HG03575 (cell line): Measurements from ENCODE around the gene HSPA8.
"Not testable (repeated sequence)": the region's sequence is repeated elsewhere in the genome, so short reads cannot be mapped to it uniquely, and the experiment has no call there.

Experiments used
- ATAC-seq: cut with Tn5 transposase; IDR thresholded peaks from one replicate; pipeline ENCODE4 v1.9.1; 2021; ENCODE audit not compliant: unreplicated experiment, insufficient number of reproducible peaks, low FRiP score; ENCODE audit errors: extremely low read depth

The HSPA8 gene

DNA sequence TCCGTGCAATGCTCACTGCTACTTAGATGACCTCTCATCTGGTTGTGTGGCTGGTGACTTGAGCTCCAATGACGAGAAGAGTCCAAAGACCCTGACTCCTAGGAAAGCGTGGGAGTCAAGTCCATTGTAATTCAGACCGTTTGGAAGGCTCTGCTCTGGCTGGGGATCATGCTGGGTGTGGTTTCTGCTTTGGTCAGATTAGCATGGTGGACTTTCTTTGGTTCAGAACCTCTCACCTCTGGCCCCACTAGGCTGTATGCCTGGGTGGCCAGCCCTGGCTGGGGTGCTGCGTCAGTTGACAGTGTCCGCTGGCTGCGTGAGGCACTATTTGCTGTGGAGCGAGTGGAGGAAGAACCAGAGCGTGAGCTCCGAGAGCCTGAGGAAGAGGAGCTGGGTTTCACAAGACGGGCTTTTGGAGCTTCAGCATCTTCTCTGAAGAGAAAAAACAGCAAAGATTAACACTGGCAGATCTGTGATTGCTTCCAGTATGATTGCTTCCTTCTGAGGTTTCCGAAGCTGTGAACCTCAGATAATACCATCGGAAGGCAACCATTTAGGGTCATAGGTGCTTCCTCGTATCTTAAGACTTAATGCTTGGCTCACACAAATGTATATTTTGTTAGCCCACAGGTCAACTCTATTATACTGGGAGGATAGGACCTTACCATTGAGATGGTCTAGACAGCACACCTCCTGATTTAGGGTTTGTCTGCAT lies 11.6 kb upstream of the HSPA8 start:
- ATAC-seq, result no peak

DNA sequence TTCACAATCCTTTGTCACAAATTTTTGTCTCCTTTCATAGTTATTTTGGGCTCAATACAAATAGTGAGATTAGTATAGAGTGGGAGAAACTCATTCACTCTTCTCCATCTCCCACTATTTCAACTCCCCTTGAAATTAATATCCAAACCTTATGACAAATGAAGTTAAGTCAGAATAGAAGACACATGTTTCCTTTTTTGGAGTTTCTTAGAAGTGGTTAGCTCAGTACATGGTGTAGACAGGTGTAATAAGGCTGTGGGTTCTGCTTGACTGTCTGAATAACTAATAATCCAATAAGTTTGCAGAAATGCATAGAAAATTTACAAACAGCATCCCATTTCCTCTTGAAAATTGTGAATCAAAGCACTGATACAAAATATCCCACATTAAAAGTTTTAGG lies 10.8 kb upstream of the HSPA8 start:
- ATAC-seq, result no peak

DNA sequence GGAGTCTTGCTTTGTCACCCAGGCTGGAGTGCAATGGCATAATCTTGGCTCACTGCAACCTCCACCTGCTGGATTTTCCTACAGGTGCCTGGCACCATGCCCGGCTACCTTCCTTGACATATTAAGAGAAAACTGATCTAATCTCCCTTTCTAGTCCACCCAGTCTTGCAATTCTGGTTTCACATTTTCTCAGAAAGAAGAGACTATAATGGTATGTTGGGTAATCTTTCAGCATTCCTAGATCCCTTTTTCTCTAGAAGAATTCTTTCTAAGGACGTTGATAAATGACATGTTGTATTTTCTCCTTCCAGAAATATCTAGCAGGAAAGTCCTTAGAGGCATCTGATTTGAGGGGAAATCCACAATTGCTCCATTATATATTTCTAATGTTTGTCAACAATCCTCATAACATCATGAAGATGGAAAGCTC lies 10.4 kb upstream of the HSPA8 start:
- no peak for ATAC-seq

DNA sequence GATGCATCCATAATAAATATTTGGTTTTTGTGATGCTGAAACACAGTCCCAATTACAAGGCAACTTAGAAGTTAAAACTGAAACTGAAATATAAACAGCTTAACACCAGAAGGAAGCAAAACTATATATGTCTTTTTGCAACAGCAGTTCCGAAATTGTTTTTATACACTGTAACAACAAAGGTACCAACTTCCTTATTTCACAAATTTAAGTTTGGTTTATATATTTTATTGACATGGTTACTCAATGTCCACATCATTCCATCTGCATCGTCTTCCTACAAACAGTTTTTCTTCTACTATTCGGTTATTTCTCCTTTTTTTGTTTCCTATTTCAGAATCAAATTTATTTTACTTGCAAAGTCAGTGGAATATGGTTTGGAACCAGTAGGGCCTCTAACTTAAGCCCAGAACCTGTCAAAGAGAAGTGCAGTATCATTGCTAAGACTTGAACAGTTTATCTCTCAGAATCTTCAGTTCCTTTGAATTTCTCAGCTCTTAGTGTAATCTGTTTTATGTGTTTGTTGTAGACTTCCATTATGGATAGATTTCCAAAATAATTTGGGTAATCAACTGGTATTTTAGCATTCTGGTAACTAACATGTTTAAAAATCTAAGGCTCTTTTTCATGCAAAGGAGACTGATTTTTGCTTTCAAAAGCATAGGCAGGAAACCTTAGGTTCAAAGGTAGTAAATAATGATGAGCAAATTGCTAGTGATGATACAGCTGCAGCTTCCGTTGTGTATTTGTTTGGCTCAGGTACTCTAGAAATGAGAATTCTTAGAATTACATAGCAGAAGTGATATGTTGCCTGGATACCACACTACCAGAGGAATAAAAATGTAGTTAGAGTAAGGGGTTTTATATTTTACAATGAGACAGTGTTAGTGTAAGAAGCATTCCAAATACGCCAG lies 8.2 kb upstream of the HSPA8 start:
- ATAC-seq, result peak; percentile 41

DNA sequence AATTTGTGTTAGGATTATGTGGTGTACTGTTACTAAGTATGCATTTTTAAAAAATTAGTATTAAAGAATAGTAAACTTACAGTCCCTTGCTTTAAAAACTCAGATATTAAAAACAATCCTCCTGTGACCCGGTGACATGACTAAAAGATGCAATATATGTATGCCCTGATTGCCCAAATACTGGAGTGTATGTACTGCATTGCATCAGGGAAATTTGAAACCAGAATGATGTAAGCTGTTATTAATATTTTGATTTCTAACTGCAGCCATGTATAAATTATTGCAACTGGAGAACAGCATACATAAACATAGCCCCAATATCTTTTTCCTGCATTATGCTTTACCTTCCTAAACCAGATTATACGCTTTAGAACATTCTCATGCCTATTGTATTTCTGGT lies 3.7 kb upstream of the HSPA8 start:
- no peak for ATAC-seq

DNA sequence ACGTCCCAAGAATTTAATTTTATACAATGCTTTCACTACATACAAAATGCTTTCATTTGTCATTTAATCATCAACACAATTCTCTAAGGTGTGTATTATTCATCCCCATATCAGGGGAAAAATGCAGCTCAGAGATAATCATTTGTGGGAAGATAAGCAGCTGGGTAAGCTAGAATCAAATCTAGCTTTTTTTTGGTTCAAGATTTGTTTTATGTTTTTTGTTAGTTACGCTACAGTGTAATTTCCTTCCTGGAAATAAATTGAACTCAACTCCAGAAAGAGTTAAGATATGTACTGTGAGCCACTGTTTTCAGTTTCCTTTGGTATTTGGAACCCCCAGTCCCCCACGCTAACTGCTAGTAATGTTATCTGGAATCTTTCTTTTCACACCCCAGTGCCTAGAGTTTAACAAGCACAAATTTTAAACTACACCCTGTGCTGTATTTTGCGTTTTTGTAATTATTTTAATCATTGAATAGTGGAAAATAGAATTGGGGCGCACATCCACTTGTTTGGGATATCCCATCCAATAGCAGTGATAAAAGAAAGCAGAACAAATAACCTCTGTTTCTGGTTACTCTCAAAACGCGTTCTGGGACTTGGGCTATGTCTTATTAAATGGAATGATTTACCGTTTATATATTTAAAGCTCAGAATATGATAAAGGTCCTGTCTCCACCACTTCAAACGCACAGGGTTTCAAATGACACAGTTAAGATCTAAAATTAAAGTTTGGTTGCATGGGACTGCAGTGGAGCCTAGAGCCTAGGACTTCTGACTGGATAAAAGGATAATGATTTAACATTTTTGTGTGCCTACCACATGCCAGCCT lies 2.1 kb upstream of the HSPA8 start:
- no peak for ATAC-seq

DNA sequence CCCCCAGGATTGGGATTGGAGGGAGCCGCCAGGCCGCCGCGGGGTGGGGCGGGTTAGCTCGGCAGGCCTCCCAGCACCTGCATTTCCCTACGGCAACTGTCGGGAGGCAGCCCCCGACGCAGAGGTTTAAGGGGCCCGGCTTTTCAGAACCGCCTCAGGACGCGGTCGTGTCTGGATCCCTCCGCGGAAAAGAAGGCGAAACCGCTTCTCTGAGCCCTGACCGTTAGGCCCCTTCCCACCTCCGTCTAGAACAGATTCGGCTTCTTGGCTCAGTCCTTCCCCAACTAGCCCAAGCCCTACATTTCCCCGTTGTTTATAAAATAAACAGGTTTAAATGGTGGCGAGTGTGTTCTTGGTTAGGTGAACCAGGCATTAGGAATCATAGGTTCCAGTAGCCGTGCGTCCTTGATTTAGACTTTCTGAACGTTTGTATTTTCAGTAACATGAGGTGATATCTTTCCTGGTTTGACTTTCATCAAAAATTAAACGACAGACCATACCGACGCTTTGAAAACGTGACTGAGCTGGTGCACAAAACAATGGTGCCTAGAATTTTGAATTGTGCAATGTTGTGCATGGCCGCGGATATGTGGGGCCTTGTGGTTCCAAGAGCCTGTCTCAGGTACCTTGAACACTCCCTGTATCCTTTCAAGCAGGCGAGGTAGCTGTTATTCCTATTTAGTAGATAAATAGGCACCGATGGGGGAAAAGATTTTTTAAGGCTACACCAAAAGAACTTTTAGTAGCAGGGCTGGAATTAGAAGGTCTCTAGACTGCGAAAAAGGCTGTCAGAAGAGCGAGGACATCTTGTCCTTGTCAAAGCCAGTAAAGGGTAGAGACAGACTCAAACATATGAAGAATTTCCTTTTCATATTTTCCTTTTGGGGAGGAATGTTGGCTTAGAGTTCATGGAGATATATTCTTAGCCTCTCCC lies 1.2 kb upstream of the HSPA8 start:
- ATAC-seq, result no peak

DNA sequence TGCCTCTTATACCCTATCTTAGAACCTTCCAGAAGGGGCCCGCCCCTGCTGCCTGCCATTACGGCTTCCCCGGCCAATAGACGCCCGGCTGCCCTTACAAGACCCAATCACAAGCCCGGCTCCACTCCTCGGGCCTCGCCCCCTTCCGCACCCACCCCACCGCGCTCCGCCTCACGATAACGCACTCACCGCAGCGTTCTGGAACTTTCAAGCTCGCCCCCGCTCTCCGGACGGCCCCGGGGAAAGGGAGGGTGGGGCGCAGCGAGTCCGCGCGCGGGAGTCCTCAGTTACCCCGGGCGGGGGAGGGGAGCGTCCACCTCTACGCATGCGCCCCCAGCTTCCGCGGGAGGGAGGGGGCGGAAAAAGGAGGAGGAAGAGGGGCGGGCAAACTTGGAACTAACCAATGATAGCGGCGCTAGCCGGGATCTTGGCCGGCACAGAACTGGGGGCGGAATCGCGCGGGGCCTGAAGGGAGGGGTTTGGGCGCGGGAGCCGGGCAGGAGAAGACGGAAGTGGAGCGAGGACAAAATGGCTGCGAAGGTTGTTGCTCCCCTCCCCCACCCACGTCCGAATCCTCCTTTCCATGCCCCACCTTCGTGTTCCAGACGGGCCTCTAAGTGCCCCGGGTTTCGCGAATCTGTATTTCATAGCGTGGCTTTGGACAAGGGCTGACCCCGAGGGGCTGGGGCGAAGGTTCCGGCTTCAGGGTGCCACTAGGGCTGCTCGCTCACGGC lies 389 bp upstream of the HSPA8 start:
- peak; percentile 49 for ATAC-seq

DNA sequence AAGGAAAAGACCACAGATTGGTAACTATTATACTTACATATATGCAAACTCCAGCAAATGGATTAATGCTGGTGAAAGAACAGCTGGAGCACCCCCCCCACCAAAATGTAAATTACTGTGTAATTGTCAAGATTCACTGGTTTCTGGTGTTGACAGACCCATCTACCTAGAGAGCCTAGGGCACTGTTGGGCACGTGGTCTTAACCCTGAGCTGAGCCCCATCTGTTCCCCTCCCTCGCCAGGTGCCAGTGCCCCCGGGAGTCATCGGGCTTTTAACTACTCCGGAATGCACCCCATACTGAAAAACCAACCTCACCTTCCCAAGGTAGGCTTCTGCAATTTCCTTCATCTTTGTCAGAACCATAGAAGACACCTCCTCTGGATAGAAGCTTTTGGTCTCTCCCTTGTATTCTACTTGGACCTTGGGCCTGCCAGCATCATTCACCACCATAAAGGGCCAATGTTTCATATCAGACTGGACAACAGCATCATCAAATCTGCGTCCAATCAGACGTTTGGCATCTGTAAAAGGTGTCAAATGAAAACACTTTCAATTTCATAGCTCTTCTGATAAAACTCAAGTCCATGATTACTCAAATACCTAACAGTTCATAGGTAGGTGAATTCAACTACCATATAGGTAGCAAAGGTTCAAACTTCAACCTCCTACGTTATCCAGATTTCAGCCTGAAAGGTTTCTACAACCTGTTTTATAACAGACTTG lies 1.5 kb downstream of the HSPA8 start:
- ATAC-seq, result no peak

DNA sequence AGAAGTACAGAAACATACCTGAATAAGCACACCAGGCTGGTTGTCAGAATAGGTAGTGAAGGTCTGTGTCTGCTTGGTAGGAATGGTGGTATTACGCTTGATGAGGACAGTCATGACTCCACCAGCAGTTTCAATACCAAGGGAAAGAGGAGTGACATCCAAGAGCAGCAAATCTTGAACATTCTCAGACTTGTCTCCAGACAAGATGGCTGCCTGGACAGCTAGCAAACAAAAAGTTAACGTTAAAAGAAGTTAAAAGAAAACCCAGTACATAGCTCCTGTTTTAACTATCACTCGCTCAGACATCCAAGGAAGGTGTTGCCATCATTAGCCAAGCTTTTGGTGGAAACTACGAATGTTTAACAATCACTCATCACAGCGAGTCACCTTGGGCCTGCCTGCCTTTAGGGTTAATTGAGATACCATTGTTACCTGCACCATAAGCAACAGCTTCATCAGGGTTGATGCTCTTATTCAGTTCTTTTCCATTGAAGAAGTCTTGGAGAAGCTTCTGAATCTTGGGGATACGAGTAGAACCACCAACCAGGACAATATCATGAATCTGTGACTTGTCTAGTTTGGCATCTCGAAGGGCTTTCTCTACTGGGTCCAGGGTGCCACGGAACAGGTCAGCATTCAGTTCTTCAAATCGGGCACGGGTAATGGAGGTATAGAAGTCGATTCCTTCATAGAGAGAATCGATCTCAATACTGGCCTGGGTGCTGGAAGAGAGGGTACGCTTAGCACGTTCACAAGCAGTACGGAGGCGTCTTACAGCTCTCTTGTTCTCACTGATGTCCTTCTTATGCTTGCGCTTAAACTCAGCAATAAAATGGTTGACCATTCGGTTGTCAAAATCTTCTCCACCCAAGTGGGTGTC lies 2.7 kb downstream of the HSPA8 start:
- not testable (repeated sequence) for ATAC-seq

DNA sequence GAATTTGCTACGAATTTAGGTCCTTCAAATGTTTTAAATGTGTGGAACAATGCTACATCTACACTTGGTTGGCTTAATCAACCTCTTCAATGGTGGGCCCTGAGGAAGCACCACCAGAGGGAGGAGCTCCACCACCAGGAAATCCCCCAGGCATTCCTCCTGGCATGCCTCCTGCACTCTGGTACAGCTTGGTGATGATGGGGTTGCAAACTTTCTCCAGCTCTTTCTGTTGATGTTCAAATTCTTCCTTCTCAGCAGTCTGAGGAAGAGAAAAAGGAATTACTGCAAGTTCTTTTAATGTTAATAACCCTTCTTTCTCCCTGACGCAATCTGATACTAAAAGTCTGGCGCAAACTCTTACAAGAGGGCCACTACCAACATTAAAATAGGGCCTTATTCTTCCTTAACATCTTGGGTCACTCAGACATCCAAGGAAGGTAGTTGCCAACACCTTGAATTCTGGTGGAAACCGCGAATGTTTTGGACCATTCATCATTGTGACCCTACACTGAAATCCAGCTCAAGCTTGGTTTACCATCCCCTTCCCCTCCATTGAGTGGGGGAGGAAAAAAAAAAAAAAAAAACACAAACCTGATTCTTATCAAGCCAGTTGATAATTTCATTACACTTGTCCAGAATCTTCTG lies 4.2 kb downstream of the HSPA8 start:
- no peak for ATAC-seq

DNA sequence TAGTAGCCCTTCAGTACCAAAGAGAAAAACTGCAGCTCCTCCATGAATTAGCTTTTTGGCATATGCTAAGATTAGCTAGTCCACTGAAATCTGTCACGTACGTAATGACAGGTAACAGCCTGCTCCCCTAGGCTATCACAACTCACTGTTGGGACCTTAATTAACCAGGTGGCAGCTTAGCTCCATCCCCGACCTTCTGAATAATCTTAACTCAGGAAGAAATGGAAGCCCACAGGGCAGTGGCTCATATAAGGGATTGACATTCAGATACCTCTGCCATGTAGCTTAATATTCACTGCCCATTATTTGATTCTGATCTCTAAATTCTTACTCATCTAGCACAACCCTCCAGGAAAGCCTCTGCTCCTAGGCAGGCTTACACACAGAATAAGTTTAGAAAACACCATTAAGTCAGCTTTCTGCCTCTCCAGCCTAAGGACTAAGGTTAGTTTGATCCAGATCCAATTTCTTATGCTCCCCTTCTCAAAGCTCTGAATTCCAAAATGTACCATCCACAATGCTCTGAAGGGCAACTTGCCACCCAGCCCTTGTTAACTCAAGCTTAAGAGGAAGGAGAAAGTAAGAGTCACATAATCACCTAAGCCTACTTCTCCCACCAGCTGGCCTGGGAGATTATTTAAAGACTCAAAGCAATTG lies 5.0 kb downstream of the HSPA8 start:
- ATAC-seq, result no peak

DNA sequence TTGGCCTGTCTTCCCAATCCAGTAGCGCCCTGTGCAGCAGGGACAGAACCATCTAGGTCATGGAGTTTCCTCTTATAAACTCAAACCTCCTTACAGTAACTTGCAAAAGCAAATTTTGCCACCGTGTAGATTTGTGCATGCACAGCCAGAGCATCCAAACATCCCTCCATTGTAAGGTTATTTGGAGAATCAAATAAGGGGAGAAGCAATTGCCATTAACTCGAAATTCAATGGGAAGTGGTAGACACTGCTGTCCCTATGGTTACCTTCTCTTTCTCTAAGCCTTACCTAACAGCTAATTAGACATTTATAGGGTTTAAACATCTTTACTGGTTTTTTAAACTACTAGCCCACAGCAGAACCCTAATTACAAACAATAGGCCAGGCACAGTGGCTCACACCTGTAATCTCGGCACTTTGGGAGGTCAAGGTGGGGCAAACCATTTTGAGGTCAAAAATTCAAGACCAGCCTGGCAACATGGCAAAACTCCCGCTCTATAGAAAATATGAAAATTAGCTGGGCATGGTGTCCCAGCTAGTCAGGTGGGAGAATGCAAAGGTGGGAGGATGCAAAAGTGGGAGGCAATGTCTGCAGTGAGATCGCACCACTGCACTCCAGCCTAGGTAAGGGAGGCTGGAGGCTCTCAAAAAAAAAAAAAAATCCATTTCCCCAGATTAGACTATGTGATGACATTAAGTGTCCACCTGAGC lies 6.6 kb downstream of the HSPA8 start:
- no peak for ATAC-seq

DNA sequence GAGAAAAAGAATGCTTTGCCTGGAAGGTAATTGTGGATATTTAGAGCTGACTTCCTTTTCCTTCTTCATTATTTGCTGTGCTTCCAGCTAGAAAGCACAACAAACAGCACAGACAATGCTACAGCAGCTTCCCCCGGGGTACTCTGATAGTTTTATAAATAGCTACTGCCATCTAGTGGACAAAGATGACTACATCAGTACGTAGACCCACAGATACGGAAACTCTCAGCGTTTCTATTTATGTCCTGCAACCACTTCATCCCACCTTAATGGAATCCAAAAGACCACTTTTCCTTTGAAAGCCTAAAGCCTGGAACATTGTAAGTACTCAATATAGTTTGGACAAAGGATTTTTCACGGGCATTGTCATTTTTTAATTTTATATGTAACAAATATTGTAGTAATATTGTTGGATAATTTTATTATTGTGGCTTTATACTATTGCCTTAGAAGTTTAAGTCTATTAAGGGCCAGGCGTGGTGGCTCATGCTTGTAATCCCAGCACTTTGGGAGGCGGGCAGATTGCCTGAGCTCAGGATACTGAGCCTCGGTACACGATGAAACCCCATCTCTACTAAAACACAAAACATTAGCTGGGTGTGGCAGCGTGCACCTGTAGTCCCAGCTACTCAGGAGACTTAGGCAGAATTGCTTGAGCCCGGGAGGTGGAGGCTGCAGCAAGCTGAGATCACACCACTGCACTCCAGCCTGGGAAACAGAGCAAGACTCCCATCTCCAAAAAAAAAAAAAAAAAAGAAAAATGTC lies 7.5 kb downstream of the HSPA8 start:
- ATAC-seq, result peak; percentile 73
